ENCODE measurements around the gene RNF130.
A peak's percentile ranks its signal among the peaks of the same experiment; 100 is the strongest.

The RNF130 gene

DNA sequence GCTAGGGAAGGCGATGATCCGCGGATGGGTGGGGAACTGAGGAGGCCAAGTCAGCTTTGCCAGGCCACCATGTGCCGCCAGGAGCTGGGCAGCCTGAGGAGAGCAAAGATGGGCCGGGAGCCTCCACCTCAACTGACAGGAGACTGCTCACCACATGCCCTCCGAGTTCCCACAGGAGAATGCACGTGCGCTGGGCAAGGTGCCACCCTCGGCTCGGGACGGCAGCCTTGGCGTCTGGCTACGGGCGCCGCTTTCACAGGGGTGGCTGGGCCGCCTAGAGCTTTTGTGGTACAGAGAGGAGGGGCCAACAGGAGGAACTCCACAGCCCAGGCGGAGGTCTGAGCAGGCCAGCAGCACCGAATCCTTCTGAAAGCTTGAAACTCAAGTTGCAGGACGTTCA is 158.6 kb downstream of the RNF130 start:
- TF ChIP-seq, protein P1, sequence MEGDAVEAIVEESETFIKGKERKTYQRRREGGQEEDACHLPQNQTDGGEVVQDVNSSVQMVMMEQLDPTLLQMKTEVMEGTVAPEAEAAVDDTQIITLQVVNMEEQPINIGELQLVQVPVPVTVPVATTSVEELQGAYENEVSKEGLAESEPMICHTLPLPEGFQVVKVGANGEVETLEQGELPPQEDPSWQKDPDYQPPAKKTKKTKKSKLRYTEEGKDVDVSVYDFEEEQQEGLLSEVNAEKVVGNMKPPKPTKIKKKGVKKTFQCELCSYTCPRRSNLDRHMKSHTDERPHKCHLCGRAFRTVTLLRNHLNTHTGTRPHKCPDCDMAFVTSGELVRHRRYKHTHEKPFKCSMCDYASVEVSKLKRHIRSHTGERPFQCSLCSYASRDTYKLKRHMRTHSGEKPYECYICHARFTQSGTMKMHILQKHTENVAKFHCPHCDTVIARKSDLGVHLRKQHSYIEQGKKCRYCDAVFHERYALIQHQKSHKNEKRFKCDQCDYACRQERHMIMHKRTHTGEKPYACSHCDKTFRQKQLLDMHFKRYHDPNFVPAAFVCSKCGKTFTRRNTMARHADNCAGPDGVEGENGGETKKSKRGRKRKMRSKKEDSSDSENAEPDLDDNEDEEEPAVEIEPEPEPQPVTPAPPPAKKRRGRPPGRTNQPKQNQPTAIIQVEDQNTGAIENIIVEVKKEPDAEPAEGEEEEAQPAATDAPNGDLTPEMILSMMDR (conservative IDR thresholded peaks at IDR 0.05; ENCODE audit: low read length): no peak
- DNase-seq (ENCODE audit: low read depth): no peak
- H3K4me3 ChIP-seq (ENCODE audit: low read length): no peak overlapping the region

DNA sequence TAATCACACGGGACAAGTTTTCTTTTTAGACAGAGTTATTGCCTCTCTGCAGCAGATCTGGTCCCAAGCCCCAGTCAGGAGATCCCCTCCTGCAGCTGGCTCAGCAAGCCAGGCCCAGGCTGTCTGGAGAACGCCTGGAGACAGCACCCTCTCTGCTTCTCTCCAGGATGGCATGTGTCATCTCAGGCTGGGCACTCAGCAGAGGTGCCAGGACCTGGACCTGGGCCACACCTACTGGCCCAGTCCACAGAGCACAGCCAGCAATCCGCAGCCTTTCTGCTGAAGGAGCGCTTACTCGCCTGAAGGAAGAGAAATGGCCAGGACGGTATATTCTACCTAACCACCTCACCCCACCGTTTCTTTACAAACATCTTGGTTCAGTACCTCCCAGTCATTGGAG is 159.2 kb downstream of the RNF130 start:
- no peak for DNase-seq (ENCODE audit: low read depth)
- no peak overlapping the region for H3K4me3 ChIP-seq (ENCODE audit: low read length)
- TF ChIP-seq, protein P1 (conservative IDR thresholded peaks at IDR 0.05; ENCODE audit: low read length): no peak

DNA sequence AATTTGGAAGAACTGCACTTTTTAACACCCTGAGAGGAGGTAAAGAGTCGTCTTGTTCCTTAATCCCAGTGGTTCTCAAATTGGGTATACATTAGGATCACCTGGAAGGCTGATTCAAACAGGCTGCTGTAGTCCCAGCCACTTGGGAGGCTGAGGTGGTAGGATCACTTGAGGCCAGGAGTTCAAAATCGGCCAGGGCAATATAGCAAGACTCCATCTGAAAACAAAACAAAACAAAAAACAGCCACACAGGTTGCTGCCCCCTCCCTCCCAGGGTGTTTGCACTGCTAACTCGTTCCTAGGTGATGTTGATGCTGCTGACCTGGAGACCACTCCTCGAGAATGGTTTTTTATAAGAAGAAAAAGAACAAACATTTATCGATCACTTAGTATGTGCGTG is 162.3 kb downstream of the RNF130 start:
- no peak overlapping the region for H3K4me3 ChIP-seq (ENCODE audit: low read length)
- DNase-seq (ENCODE audit: low read depth): no peak
- TF ChIP-seq, protein P1 (conservative IDR thresholded peaks at IDR 0.05; ENCODE audit: low read length): no peak

- H3K4me3 ChIP-seq (ENCODE audit: low read length): no peak overlapping the region
- TF ChIP-seq, protein P1 (conservative IDR thresholded peaks at IDR 0.05; ENCODE audit: low read length): no peak
- DNase-seq (ENCODE audit: low read depth): no peak
These were observed 163.0 kb downstream of the RNF130 start for GRCh38 chr5:179908528-179908927.

DNA sequence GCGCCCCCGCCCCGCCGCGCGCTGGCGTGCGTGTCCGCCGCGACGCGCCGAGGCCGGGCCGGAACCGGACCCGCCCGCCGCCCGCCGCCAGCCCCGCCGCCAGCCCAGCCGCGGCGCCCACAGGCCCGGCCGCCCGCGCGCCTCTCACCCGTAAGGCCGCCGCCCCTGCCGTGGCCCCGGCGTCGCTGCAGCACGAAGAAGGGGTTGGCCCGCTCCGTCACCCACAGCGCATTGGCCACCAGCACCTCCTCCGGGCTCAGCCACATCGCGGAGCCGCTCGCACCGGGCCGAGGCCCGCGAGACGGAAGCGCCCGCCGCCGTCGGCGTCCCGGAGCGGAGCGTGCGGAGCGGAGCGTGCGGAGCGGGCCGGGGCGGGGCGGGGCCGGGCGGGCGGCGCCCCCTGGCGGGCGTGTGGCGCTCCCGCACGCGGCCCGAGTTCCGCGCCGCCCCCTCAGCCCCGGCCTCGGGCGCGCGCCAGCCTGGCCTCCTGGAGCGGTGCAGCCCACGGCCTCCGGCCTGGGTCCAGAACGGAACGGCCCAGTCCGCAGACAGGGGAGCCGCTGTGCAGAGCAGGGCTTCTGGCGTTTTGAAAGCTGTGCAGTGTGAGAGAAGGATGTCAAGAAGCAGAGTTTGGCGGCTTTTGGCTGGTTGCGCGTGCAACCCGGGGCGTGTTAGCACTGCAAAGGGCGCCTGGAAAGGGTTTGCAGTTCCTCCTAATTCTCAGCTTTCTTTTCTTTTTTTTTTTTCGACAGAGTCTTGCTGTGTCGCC is 163.8 kb downstream of the RNF130 start, which contains the start of gene TBC1D9B:
TBC1D9B (minus strand) TSS at position 342 of the 769 bp plus-strand sequence; CDS start at position 266, 76 bp downstream.
- peak; percentile 61 for DNase-seq (ENCODE audit: low read depth)

GRCh38 chr5:179906795-179907555 is 164.6 kb downstream of the RNF130 start:
- TF ChIP-seq, protein P1 (conservative IDR thresholded peaks at IDR 0.05; ENCODE audit: low read length): no peak
- H3K4me3 ChIP-seq (ENCODE audit: low read length): peak overlapping the region; percentile 84
- peak; percentile 13 for DNase-seq (ENCODE audit: low read depth)

More for the DNA sequence above, 163.8 kb downstream of the RNF130 start, which contains the start of gene TBC1D9B:
- peak within 1 kb of the TSS; percentile 84 for H3K4me3 ChIP-seq (ENCODE audit: low read length)
- TF ChIP-seq, protein P1 (conservative IDR thresholded peaks at IDR 0.05; ENCODE audit: low read length): no peak
